HEK293 (cell line): Measurements from ENCODE around the gene GPR158.

ENCODE experiments used
- CTCF ChIA-PET: fragments of 350-600 bp; formaldehyde crosslinking; extraction: SDS; loops from one replicate; lab custom pipeline; 2021; ENCODE audit warnings: antibody characterized with exemption; lab: Yijun Ruan, JAX
- POLR2A ChIA-PET: fragments of 300-600 bp; formaldehyde crosslinking; extraction: SDS; loops from one replicate; lab custom pipeline; 2020; ENCODE audit warnings: antibody characterized with exemption, inconsistent platforms; lab: Yijun Ruan, JAX
- H3K27ac ChIP-seq: fragments of 200-500 bp; sonication (Bioruptor generic); 2 replicates; pipeline ENCODE4 v1.5.1; 2014; ENCODE audit warnings: low read depth, low read length, control low read depth, inconsistent platforms; ENCODE audit errors: extremely low read depth
- H3K36me3 ChIP-seq, 2 experiments: fragments of 200-500 bp in 1 of 2; sonication (Bioruptor generic) in 1 of 2; 1 replicate in 1 of 2; 2 replicates in 1 of 2; pipeline ENCODE4 v1.5.1; 2014 to 2017; ENCODE audit warnings: inconsistent platforms in 2 of 2, low read length in 2 of 2; ENCODE audit not compliant: control insufficient read depth in 2 of 2, insufficient read depth in 1 of 2
- H3K4me1 ChIP-seq: fragments of 200-500 bp; sonication (Bioruptor generic); 2 replicates; pipeline ENCODE4 v1.5.1; 2014; ENCODE audit warnings: mild to moderate bottlenecking, low read length, inconsistent platforms; ENCODE audit not compliant: control insufficient read depth, insufficient read depth
- H3K4me3 ChIP-seq: 2 replicates; pipeline ENCODE4 v1.5.1; 2011; ENCODE audit warnings: low read depth, mild to moderate bottlenecking, control low read depth, low read length, moderate library complexity
- H3K9me3 ChIP-seq: fragments of 200-500 bp; sonication (Bioruptor generic); 2 replicates; pipeline ENCODE4 v1.5.1; 2014; ENCODE audit warnings: low read depth, low read length, inconsistent platforms; ENCODE audit not compliant: control insufficient read depth, insufficient read depth
- ATF2 ChIP-seq: fragments of 450-650 bp; formaldehyde crosslinking; IDR thresholded peaks from 2 replicates; pipeline ENCODE4 v1.5.1; 2016; ENCODE audit warnings: missing biosample characterization, missing genetic modification characterization, low read depth
- KLF17 ChIP-seq: fragments of 450-650 bp; formaldehyde crosslinking; IDR thresholded peaks from 2 replicates; pipeline ENCODE4 v1.5.1; 2016; ENCODE audit warnings: missing biosample characterization, missing genetic modification characterization
- KLF7 ChIP-seq: fragments of 450-650 bp; formaldehyde crosslinking; IDR thresholded peaks from 2 replicates; pipeline ENCODE4 v1.5.1; 2016; ENCODE audit warnings: missing biosample characterization, missing genetic modification characterization, borderline replicate concordance
- WT1 ChIP-seq: fragments of 450-650 bp; formaldehyde crosslinking; IDR thresholded peaks from 2 replicates; pipeline ENCODE4 v1.5.1; 2016; ENCODE audit warnings: missing biosample characterization, missing genetic modification characterization
- YY1 ChIP-seq: fragments of 450-650 bp; formaldehyde crosslinking; IDR thresholded peaks from 2 replicates; pipeline ENCODE4 v1.5.1; 2018; ENCODE audit warnings: missing biosample characterization, missing genetic modification characterization
- ZBTB20 ChIP-seq: fragments of 450-650 bp; formaldehyde crosslinking; IDR thresholded peaks from 2 replicates; pipeline ENCODE4 v1.5.1; 2016; ENCODE audit warnings: missing biosample characterization, missing genetic modification characterization
- ZBTB21 ChIP-seq: fragments of 450-650 bp; formaldehyde crosslinking; IDR thresholded peaks from 2 replicates; pipeline ENCODE4 v1.5.1; 2017; ENCODE audit warnings: missing biosample characterization, missing genetic modification characterization
- ZNF132 ChIP-seq: fragments of 450-650 bp; formaldehyde crosslinking; IDR thresholded peaks from 2 replicates; pipeline ENCODE4 v1.5.1; 2017; ENCODE audit warnings: missing biosample characterization, missing genetic modification characterization, borderline replicate concordance
- ZNF266 ChIP-seq: fragments of 450-650 bp; formaldehyde crosslinking; IDR thresholded peaks from 2 replicates; pipeline ENCODE4 v1.5.1; 2016; ENCODE audit warnings: missing biosample characterization, missing genetic modification characterization, low read depth
- ZNF280C ChIP-seq: fragments of 450-650 bp; formaldehyde crosslinking; IDR thresholded peaks from 2 replicates; pipeline ENCODE4 v1.5.1; 2016; ENCODE audit warnings: missing biosample characterization, missing genetic modification characterization
- ZNF302 ChIP-seq: fragments of 450-650 bp; formaldehyde crosslinking; IDR thresholded peaks from 2 replicates; pipeline ENCODE4 v1.5.1; 2016; ENCODE audit warnings: missing biosample characterization, missing genetic modification characterization, low read depth
- ZNF341 ChIP-seq: fragments of 450-650 bp; formaldehyde crosslinking; IDR thresholded peaks from 2 replicates; pipeline ENCODE4; 2016; ENCODE audit warnings: low read depth, missing biosample characterization, missing genetic modification characterization
- ZNF354C ChIP-seq: fragments of 450-650 bp; formaldehyde crosslinking; IDR thresholded peaks from 2 replicates; pipeline ENCODE4 v1.5.1; 2016; ENCODE audit warnings: missing biosample characterization, missing genetic modification characterization, low read depth, borderline replicate concordance
- ZNF391 ChIP-seq: fragments of 450-650 bp; formaldehyde crosslinking; IDR thresholded peaks from 2 replicates; pipeline ENCODE4 v1.5.1; 2016; ENCODE audit warnings: low read depth, missing biosample characterization, missing genetic modification characterization, borderline replicate concordance
- ZNF426 ChIP-seq: fragments of 450-650 bp; formaldehyde crosslinking; IDR thresholded peaks from 2 replicates; pipeline ENCODE4 v1.5.1; 2017; ENCODE audit warnings: missing biosample characterization, missing genetic modification characterization, mild to moderate bottlenecking, inconsistent platforms, moderate library complexity
- ZNF501 ChIP-seq: fragments of 450-650 bp; formaldehyde crosslinking; IDR thresholded peaks from 2 replicates; pipeline ENCODE4 v1.5.1; 2016; ENCODE audit warnings: missing biosample characterization, missing genetic modification characterization
- ZNF664 ChIP-seq: fragments of 450-650 bp; formaldehyde crosslinking; IDR thresholded peaks from 2 replicates; pipeline ENCODE4 v1.5.1; 2016; ENCODE audit warnings: missing biosample characterization, missing genetic modification characterization
- ZNF76 ChIP-seq: fragments of 450-650 bp; formaldehyde crosslinking; IDR thresholded peaks from 2 replicates; pipeline ENCODE4; 2016; ENCODE audit warnings: low read depth, missing biosample characterization, missing genetic modification characterization, borderline replicate concordance
- TF ChIP-seq, protein P1 (sequence below): fragments of 450-650 bp; formaldehyde crosslinking; IDR thresholded peaks from 2 replicates; pipeline ENCODE4 v1.5.1; 2016; ENCODE audit warnings: missing biosample characterization, missing genetic modification characterization
- TF ChIP-seq, protein P2 (sequence below): fragments of 450-650 bp; formaldehyde crosslinking; conservative IDR thresholded peaks from 2 replicates; pipeline ENCODE4 v1.5.1; 2016; ENCODE audit warnings: low read depth, missing biosample characterization, missing genetic modification characterization
- TF ChIP-seq, protein P3 (sequence below): fragments of 450-650 bp; formaldehyde crosslinking; optimal IDR thresholded peaks from 2 replicates; pipeline ENCODE3; 2016; ENCODE audit warnings: missing biosample characterization, mild to moderate bottlenecking, missing genetic modification characterization

Gene GPR158

GRCh38 chr10:25304606-25305005 lies 129.8 kb downstream of the GPR158 start (continued):
- TF ChIP-seq YY1 (tag by site-specific recombination), result no peak
- TF ChIP-seq ZNF76 (tag by site-specific recombination), result no peak

- H3K4me3 ChIP-seq, result no peak overlapping the region
- H3K9me3 ChIP-seq, result no peaks in the 10 kb centered on the region
- no peaks in the 10 kb centered on the region for H3K36me3 ChIP-seq
- TF ChIP-seq ZNF354C (tag by site-specific recombination) (no peak), ZNF501 (no peak), ZNF664 (tag by site-specific recombination) (no peak), ZBTB20 (tag by site-specific recombination) (no peak), WT1 (tag by site-specific recombination) (no peak), ZNF341 (tag by site-specific recombination) (no peak), KLF7 (no peak), ZNF132 (tag by site-specific recombination) (no peak), ZNF280C (no peak), ZNF391 (tag by site-specific recombination) (no peak), KLF17 (tag by site-specific recombination) (no peak), ZNF426 (tag by site-specific recombination) (no peak), ZNF302 (tag by site-specific recombination) (no peak), ATF2 (no peak), ZNF266 (no peak), ZBTB21 (tag by site-specific recombination) (no peak)
- TF ChIP-seq, protein P1, sequence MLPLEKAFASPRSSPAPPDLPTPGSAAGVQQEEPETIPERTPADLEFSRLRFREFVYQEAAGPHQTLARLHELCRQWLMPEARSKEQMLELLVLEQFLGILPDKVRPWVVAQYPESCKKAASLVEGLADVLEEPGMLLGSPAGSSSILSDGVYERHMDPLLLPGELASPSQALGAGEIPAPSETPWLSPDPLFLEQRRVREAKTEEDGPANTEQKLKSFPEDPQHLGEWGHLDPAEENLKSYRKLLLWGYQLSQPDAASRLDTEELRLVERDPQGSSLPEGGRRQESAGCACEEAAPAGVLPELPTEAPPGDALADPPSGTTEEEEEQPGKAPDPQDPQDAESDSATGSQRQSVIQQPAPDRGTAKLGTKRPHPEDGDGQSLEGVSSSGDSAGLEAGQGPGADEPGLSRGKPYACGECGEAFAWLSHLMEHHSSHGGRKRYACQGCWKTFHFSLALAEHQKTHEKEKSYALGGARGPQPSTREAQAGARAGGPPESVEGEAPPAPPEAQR (tag by site-specific recombination), result no peak
- TF ChIP-seq, protein P2, sequence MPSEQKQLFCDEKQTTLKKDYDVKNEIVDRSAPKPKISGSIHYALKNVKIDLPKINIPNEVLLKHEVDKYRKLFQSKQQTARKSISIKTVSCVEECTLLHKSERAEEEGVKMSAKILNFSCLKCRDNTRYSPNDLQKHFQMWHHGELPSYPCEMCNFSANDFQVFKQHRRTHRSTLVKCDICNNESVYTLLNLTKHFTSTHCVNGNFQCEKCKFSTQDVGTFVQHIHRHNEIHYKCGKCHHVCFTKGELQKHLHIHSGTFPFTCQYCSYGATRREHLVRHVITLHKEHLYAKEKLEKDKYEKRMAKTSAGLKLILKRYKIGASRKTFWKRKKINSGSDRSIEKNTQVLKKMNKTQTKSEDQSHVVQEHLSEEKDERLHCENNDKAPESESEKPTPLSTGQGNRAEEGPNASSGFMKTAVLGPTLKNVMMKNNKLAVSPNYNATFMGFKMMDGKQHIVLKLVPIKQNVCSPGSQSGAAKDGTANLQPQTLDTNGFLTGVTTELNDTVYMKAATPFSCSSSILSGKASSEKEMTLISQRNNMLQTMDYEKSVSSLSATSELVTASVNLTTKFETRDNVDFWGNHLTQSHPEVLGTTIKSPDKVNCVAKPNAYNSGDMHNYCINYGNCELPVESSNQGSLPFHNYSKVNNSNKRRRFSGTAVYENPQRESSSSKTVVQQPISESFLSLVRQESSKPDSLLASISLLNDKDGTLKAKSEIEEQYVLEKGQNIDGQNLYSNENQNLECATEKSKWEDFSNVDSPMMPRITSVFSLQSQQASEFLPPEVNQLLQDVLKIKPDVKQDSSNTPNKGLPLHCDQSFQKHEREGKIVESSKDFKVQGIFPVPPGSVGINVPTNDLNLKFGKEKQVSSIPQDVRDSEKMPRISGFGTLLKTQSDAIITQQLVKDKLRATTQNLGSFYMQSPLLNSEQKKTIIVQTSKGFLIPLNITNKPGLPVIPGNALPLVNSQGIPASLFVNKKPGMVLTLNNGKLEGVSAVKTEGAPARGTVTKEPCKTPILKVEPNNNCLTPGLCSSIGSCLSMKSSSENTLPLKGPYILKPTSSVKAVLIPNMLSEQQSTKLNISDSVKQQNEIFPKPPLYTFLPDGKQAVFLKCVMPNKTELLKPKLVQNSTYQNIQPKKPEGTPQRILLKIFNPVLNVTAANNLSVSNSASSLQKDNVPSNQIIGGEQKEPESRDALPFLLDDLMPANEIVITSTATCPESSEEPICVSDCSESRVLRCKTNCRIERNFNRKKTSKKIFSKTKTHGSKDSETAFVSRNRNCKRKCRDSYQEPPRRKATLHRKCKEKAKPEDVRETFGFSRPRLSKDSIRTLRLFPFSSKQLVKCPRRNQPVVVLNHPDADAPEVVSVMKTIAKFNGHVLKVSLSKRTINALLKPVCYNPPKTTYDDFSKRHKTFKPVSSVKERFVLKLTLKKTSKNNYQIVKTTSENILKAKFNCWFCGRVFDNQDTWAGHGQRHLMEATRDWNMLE (tag by site-specific recombination), result no peak
- TF ChIP-seq, protein P3, sequence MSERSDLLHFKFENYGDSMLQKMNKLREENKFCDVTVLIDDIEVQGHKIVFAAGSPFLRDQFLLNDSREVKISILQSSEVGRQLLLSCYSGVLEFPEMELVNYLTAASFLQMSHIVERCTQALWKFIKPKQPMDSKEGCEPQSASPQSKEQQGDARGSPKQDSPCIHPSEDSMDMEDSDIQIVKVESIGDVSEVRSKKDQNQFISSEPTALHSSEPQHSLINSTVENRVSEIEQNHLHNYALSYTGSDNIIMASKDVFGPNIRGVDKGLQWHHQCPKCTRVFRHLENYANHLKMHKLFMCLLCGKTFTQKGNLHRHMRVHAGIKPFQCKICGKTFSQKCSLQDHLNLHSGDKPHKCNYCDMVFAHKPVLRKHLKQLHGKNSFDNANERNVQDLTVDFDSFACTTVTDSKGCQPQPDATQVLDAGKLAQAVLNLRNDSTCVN, result no peak
- ChIA-PET POLR2A (no interaction called here), CTCF (no interaction called here)
- H3K4me1 ChIP-seq, result no peaks in the 10 kb centered on the region
- H3K27ac ChIP-seq, result no peak overlapping the region
Observed at GRCh38 chr10:25306386-25306785, 131.6 kb downstream of the GPR158 start.
